Spleen (tissue), 7 donors: ENCODE results near the gene ZNF383.
"Not testable (repeated sequence)": the region's sequence is repeated elsewhere in the genome, so short reads cannot be mapped to it uniquely, and the experiment has no call there.

Source experiments
- POLR2A ChIP-seq, 3 donors: fragments of 450-650 bp; IDR thresholded peaks; one replicate each; pipeline ENCODE4 v1.5.1; 2017; ENCODE audit warnings: antibody characterized with exemption in 3 of 3, mild to moderate bottlenecking in 1 of 3
- POLR2AphosphoS5 ChIP-seq, 3 donors: sonication (generic); formaldehyde crosslinking; IDR thresholded peaks; one replicate each; pipeline ENCODE4 v1.5.1; 2017; ENCODE audit warnings: antibody characterized with exemption in 3 of 3
- TF ChIP-seq, protein P1 (sequence below), 11 experiments: fragments of 200-600 bp in 7 of 11; fragments of 450-650 bp in 4 of 11; sonication (generic) in 4 of 11; IDR thresholded peaks in 8 of 11; conservative IDR thresholded peaks in 3 of 11; 1 replicate in 7 of 11; 2 replicates in 4 of 11; pipeline versions ENCODE4 v1.4.0 to v1.8.0; 2016 to 2021; ENCODE audit warnings: antibody characterized with exemption in 11 of 11, inconsistent platforms in 4 of 11, mild to moderate bottlenecking in 1 of 11
- donor health status: DM: no; HTN: no; CAD: no; lungs with moderate emphysema.
- donor health status: DM: no; HTN: no; CAD: no.
- donor health status: DM: no; HTN: no; CAD: no.

DNA sequence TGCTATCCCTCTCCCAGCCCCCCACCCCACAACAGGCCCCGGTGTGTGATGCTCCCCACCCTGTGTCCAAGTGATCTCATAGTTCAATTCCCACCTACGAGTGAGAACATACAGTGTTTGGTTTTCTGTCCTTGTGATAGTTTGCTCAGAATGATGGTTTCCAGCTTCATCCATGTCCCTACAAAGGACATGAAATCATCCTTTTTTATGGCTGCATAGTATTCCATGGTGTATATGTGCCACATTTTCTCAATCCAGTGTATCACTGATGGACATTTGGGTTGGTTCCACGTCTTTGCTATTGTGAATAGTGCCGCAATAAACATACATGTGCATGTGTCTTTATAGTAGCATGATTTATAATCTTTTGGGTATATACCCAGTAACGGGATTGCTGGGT lies 20.9 kb upstream of the ZNF383 start:
- TF ChIP-seq, protein P1, sequence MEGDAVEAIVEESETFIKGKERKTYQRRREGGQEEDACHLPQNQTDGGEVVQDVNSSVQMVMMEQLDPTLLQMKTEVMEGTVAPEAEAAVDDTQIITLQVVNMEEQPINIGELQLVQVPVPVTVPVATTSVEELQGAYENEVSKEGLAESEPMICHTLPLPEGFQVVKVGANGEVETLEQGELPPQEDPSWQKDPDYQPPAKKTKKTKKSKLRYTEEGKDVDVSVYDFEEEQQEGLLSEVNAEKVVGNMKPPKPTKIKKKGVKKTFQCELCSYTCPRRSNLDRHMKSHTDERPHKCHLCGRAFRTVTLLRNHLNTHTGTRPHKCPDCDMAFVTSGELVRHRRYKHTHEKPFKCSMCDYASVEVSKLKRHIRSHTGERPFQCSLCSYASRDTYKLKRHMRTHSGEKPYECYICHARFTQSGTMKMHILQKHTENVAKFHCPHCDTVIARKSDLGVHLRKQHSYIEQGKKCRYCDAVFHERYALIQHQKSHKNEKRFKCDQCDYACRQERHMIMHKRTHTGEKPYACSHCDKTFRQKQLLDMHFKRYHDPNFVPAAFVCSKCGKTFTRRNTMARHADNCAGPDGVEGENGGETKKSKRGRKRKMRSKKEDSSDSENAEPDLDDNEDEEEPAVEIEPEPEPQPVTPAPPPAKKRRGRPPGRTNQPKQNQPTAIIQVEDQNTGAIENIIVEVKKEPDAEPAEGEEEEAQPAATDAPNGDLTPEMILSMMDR (IDR thresholded peaks at IDR 0.05 in 8 of 11, conservative IDR thresholded peaks at IDR 0.05 in 3 of 11) = not testable (repeated sequence)
- TF ChIP-seq POLR2A, POLR2AphosphoS5 (IDR thresholded peaks at IDR 0.05): not testable (repeated sequence)
